MV-4-11 (cell line): ENCODE data around the gene EPHA8.

Experiments
- DNase-seq: peaks from one replicate; lab custom pipeline; 2025; lab: John Stamatoyannopoulos, UW

Gene EPHA8

GRCh38 chr1:22562584-22563583 lies at the start of gene EPHA8:
TSS of gene EPHA8 (plus strand) at chr1:22563489. CDS start at chr1:22563636, 147 bp downstream.
- DNase-seq: no peak

GRCh38 chr1:22516906-22517571 lies 46.2 kb upstream of the EPHA8 start:
- DNase-seq: no peak

GRCh38 chr1:22517956-22518355 lies 45.3 kb upstream of the EPHA8 start:
- DNase-seq: no peak

- DNase-seq: no peak
Observed at GRCh38 chr1:22518379-22518778, 44.9 kb upstream of the EPHA8 start.

- DNase-seq: no peak
Observed at GRCh38 chr1:22520871-22521270, 42.4 kb upstream of the EPHA8 start.

- DNase-seq: no peak
Observed at GRCh38 chr1:22521692-22522091, 41.6 kb upstream of the EPHA8 start.

GRCh38 chr1:22522221-22522743 lies 41.0 kb upstream of the EPHA8 start:
- no peak for DNase-seq

GRCh38 chr1:22524481-22524880 lies 38.8 kb upstream of the EPHA8 start:
- DNase-seq: no peak

GRCh38 chr1:22525211-22525610 lies 38.1 kb upstream of the EPHA8 start:
- no peak for DNase-seq

- DNase-seq: no peak
Observed at GRCh38 chr1:22525646-22526045, 37.6 kb upstream of the EPHA8 start.

GRCh38 chr1:22526098-22526497 lies 37.2 kb upstream of the EPHA8 start:
- DNase-seq: no peak

GRCh38 chr1:22526677-22527076 lies 36.6 kb upstream of the EPHA8 start:
- no peak for DNase-seq

- DNase-seq: no peak
Observed at GRCh38 chr1:22527122-22527521, 36.2 kb upstream of the EPHA8 start.

GRCh38 chr1:22527555-22528296 lies 35.6 kb upstream of the EPHA8 start:
- no peak for DNase-seq

- no peak for DNase-seq
Observed at GRCh38 chr1:22528451-22528850, 34.8 kb upstream of the EPHA8 start.

- no peak for DNase-seq
Observed at GRCh38 chr1:22529901-22530621, 33.2 kb upstream of the EPHA8 start.

- no peak for DNase-seq
Observed at GRCh38 chr1:22530715-22531114, 32.6 kb upstream of the EPHA8 start.

- DNase-seq: no peak
Observed at GRCh38 chr1:22531251-22531650, 32.0 kb upstream of the EPHA8 start.

- no peak for DNase-seq
Observed at GRCh38 chr1:22533244-22533895, 29.9 kb upstream of the EPHA8 start.

GRCh38 chr1:22534951-22535350 lies 28.3 kb upstream of the EPHA8 start:
- DNase-seq: no peak

GRCh38 chr1:22535399-22535798 lies 27.9 kb upstream of the EPHA8 start:
- no peak for DNase-seq
